Right ventricle myocardium inferior (tissue), 1 donor: ENCODE measurements around the gene PDK2. TPM values are rescaled to one million over a fixed set of nuclear protein-coding genes. Genes with fewer than 3 reads are reported as not detected.

Experiments
- ATAC-seq: fragments of 200-7000 bp; cut with Tn5 transposase; one replicate; pipeline ENCODE4 v1.9.1; 2020; ENCODE audit warnings: mild to moderate bottlenecking, moderate library complexity
- DNase-seq: peaks from one replicate; pipeline ENCODE4 v3.0.0; 2021; ENCODE audit errors: missing footprints
- intact Hi-C: fragments of 100-400 bp; cut with DNase I; formaldehyde crosslinking; loops from one replicate; pipeline ENCODE4 v1.11.0; 2022
- total RNA-seq: library from RNA; stranded (reverse); fragmentation: NEBNext Ultra II Directional; extraction: Animal tissue kit (Norgen Biotek cat#: 25700); gene quantifications from one replicate; pipeline ENCODE4 v1.2.1, GENCODE V29; 2021
- donor health status: DM: no; HTN: yes; CAD: no; lungs with severe emphysema.

Gene PDK2
- total RNA-seq, 1 donor from 2014 or later, result 260 TPM

GRCh38 chr17:50137042-50137441 is 41.9 kb downstream of the PDK2 start:
- no peak for DNase-seq
- ATAC-seq, result no peak
- intact Hi-C loops, result no loop called here

DNA sequence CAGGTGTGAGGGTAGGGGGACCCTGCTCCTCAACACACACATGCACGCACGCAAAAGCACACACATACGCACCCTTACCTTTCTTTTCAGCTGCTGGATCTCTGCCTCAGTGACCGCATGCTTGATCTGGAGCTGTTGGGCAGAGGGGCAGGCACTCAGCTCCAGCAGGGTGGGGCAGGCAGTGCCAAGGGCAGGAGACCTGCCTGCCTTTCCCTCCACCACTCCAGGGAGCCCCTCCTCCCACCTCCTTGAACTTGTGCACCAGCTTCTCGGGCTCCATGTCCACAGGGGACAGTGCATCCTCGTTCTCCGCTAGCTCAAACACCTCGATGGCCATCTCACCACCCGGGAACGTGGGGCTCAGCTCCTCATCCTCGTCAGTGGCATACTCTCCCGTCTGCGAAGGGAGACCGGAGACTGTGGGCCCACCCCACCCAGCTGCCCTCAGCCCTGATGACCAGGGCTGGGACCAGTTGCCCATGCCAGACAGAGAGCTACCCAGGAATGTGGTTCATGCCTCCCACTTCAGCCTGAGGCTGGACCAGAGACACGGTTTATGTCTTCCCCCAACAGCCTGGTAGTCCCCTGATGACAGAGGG is 44.1 kb downstream of the PDK2 start:
- DNase-seq (no peak), ATAC-seq (no peak)
- intact Hi-C loops, result no loop called here

DNA sequence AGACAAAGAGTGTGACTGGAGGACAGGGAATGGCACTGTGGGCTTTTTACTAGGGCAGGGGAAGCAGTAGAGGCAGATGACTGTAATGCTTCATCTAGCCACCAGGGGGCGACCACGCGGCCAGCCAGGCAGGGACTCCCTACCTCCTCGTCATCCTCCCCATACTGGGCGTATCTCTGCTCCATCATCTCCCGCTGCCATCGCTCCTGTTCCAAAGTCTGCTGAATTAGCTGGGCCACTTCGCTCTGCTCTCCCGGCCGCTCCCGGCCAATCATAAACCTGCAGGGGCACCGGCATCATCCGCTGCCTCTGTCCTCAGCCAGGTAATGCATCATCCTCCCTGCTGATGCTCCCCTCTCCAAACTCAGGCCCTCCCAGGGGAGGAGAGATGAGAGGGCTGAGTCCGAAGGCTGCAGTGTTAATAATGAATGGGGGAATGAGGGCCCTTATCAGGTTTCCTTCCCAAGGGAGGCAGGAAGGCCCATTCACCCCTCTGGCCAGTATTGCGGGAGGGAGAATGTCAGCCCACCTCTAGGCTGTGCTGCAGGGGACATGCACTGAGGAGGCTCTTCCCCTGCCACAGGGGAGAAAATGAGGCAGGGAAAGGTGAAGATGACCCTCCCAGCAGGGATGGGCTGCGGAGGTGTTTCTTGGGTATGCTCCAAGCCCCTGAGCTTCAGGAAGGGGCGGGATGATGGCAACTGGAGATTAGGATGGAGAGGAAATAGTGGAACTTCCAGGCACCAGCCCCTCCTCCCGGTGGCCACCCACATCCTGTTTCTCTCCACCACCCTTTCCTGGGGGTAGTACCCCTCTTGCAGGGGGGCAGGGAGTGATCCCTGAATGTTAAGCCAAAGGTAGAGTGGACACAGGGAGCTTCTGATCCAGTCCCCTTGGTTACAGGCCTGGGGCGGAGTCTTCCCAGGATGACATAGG is 45.1 kb downstream of the PDK2 start:
- ATAC-seq (peak; percentile 76), DNase-seq (peak; percentile 93)
- intact Hi-C loops, result loop anchor here (2.0 kb wide), 1 partner anchor 37 kb away; no protein-coding TSS in a partner anchor

DNA sequence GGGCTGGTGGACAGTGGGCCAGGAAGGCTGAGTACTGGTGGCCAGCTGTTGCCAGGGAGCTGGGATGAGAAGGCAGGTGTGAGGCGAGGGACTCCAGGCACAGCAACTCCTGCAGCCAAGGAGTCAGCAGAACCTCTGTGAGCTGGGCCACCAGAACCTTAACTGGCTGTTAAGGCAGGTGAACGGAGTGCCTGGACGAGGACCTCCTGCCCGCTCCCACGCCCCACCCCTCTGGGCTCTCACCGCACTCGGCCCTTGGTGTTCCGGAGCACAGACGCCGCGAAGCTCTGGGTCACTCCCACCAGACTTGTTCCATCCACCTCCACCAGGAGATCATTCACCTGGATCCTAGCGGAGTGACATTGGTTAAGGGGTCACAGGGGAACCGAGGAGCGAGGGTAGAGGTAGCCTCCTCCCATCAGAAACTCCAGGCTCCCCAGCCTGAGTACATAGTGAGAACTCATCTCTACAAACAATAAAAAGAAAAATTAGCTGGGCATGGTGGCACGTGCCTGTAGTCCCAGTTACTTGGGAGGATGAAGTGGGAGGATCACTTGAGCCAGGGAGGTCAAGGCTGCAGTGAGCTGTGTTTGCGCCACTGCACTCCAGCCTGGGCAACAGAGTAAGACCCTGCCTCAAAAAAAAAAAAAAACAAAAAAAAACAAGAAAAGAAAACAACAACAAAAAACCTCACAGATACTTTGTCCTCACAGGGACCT is 46.0 kb downstream of the PDK2 start:
- intact Hi-C loops, result loop anchor here (2.0 kb wide), 1 partner anchor 36 kb away; no protein-coding TSS in a partner anchor

GRCh38 chr17:50141745-50142110 is 46.6 kb downstream of the PDK2 start:
- intact Hi-C loops, result loop anchor here (2.0 kb wide), 1 partner anchor 35 kb away; no protein-coding TSS in a partner anchor
- DNase-seq (no peak), ATAC-seq (no peak)

More for the DNA sequence above, 46.0 kb downstream of the PDK2 start:
- ATAC-seq (no peak), DNase-seq (no peak)

GRCh38 chr17:50143461-50144176 is 48.5 kb downstream of the PDK2 start:
- DNase-seq (no peak), ATAC-seq (no peak)
- intact Hi-C loops, result no loop called here

DNA sequence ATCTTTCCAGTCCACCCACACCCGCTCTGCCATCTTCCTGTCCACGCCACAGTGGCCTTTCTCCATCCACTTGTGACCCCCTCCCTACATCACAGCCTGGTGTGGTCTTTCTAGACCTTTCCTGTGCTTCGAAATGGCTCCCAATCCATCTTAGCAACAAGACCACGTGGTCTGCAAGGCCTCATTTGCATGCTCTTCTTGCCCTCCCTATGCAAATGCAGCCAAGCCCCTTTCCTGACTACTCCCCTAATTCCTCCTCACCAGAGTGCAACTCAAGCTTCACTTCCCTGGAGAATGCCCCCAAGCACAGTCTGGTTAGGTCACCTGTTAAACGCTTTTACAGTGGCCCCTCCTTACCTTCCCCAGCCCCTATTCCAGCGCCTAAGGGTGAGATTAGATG is 49.2 kb downstream of the PDK2 start:
- intact Hi-C loops, result no loop called here
- no peak for ATAC-seq
- no peak for DNase-seq

- ATAC-seq (peak; percentile 21), DNase-seq (no peak)
- intact Hi-C loops, result no loop called here
These were observed 49.8 kb downstream of the PDK2 start for GRCh38 chr17:50144845-50145531.

GRCh38 chr17:50145532-50146229 is 50.5 kb downstream of the PDK2 start:
- DNase-seq, result peak; percentile 13
- no peak for ATAC-seq
- intact Hi-C loops, result no loop called here

GRCh38 chr17:50146230-50146926 is 51.2 kb downstream of the PDK2 start:
- ATAC-seq (no peak), DNase-seq (peak; percentile 50)
- intact Hi-C loops, result no loop called here

- ATAC-seq (no peak), DNase-seq (peak; percentile 69)
- intact Hi-C loops, result no loop called here
These were observed 51.9 kb downstream of the PDK2 start for GRCh38 chr17:50146927-50147665.

- ATAC-seq (peak; percentile 12), DNase-seq (peak; percentile 65)
- intact Hi-C loops, result no loop called here
These were observed 52.7 kb downstream of the PDK2 start for GRCh38 chr17:50147841-50148225.

- intact Hi-C loops, result no loop called here
- peak; percentile 1 for ATAC-seq
- peak; percentile 82 for DNase-seq
These were observed 53.3 kb downstream of the PDK2 start for GRCh38 chr17:50148226-50149090.

DNA sequence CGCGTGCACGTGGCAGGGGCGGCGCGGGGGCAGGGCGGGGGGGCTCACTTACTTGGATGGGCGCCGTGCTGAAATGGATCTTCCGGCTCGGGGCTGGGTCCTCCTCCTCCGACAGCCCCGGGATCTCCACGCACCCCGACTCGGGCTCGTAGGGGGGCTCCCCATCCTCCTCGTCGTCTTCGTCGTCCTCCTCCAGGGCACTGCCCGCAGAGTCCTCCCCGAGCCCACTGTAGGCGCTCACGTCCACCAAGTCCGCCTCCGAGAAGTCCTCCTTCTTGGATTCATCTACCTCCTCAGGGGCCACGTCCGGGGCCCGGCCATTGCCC is 53.9 kb downstream of the PDK2 start:
- intact Hi-C loops, result no loop called here
- no peak for ATAC-seq
- DNase-seq, result no peak

GRCh38 chr17:50149417-50150353 is 54.5 kb downstream of the PDK2 start:
- intact Hi-C loops, result loop anchor here (5.0 kb wide), 2 partner anchors 37 to 362 kb away; partner anchors contain the start of gene KAT7
- DNase-seq (peak; percentile 90), ATAC-seq (no peak)
